DOHH2 (cell line): Measurements from ENCODE around the gene KATNAL2.

Source experiments
- CTCF ChIP-seq: fragments of 200-600 bp; sonication (generic); IDR thresholded peaks from one replicate; pipeline ENCODE4 v1.5.1; 2014; ENCODE audit warnings: antibody characterized with exemption, mild to moderate bottlenecking, low read depth, low read length; ENCODE audit not compliant: poor library complexity, severe bottlenecking
- EZH2phosphoT487 ChIP-seq: fragments of 200-600 bp; sonication (generic); IDR thresholded peaks from 2 replicates; pipeline ENCODE4 v1.6.1; 2017; ENCODE audit warnings: borderline replicate concordance, mild to moderate bottlenecking, antibody characterized with exemption, low read length, moderate library complexity, mixed read lengths

GRCh38 chr18:46868169-46868921 lies 49.1 kb upstream of the KATNAL2 start:
- TF ChIP-seq CTCF (no peak), EZH2phosphoT487 (no peak)
